ENCODE data around the gene TLR9.

The TLR9 gene

GRCh38 chr3:52230461-52230860, 5.0 kb upstream of the TLR9 start:
- H3K4me1 ChIP-seq (ENCODE audit: insufficient read depth, insufficient read length): peaks cover 4% of the 10 kb centered on the region
- H3K36me3 ChIP-seq (ENCODE audit: insufficient read depth, insufficient read length, low read length): peaks cover 59% of the 10 kb centered on the region
- DNase-seq (ENCODE audit: low read depth, low spot score): no peak
- no peak overlapping the region for H3K4me3 ChIP-seq (ENCODE audit: insufficient read length, low read depth)
- TF ChIP-seq ZNF274 (IDR thresholded peaks at IDR 0.05; ENCODE audit: low read depth, low read length): no peak
- TF ChIP-seq SUZ12 (IDR thresholded peaks at IDR 0.05; ENCODE audit: extremely low read depth, insufficient read depth, insufficient read length): no peak
- no peak for TF ChIP-seq YY1 (IDR thresholded peaks at IDR 0.05; ENCODE audit: insufficient read depth, insufficient read length)
- H3K27me3 ChIP-seq (ENCODE audit: insufficient read depth, insufficient read length): no peaks in the 10 kb centered on the region
- H3K9ac ChIP-seq (ENCODE audit: insufficient read length, low read depth): no peak overlapping the region
- H3K9me3 ChIP-seq (ENCODE audit: insufficient read depth, low read length): no peaks in the 10 kb centered on the region

DNA sequence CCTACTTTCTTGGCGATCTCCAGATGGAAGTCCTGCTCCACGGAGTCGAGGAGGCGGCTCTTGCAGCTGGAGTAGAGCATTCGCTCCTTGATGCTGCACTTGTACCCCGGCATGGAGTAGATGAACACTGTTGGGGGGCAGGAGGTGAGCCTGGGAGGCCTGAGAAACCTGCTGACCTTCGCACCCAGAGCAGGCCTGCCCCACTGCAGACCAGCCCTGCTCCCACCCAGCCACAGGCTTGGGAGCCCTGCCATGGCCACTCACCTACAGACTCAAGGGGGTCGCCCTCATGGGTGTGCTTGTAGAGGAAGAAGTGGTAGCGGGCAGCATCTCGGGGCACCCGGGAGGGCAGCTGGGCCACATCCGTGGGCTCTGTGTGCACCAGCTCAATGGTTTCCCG, 4.2 kb upstream of the TLR9 start:
- Histone ChIP-seq H3K9ac (ENCODE audit: insufficient read length, low read depth) (no peak overlapping the region), H3K4me3 (ENCODE audit: insufficient read length, low read depth) (no peak overlapping the region), H3K27me3 (ENCODE audit: insufficient read depth, insufficient read length) (no peaks in the 10 kb centered on the region), H3K36me3 (ENCODE audit: insufficient read depth, insufficient read length, low read length) (peaks cover 54% of the 10 kb centered on the region), H3K9me3 (ENCODE audit: insufficient read depth, low read length) (no peaks in the 10 kb centered on the region), H3K4me1 (ENCODE audit: insufficient read depth, insufficient read length) (peaks cover 6% of the 10 kb centered on the region)
- TF ChIP-seq SUZ12 (IDR thresholded peaks at IDR 0.05; ENCODE audit: extremely low read depth, insufficient read depth, insufficient read length): no peak
- TF ChIP-seq YY1 (IDR thresholded peaks at IDR 0.05; ENCODE audit: insufficient read depth, insufficient read length): no peak
- no peak for TF ChIP-seq ZNF274 (IDR thresholded peaks at IDR 0.05; ENCODE audit: low read depth, low read length)
- no peak for DNase-seq (ENCODE audit: low read depth, low spot score)

DNA sequence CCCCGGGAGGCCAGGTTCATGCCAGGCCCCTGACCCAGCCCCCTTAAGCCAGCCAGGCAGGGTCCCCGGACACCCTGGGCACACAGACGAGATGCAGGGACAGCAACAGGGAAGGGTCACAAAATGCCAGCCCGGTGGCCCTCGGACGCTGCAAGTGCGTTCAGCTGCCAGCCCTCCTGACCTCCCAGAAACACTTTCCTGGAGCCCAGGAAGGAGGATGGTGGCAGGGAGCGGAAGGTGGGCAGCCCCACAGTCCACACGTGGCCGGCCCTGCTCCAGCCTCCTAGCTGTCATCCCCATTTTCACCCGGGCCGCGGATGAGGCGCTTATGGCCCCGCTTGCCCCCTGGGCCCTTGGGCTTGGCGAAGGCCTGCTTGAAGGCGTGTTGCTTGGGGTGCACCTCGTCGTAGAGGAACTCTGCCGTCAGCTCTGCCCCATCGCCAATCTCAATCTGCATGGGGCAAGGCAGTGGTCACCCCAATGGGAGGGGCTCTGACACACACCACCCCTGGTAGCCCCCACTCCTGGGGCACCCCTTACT, 3.4 kb upstream of the TLR9 start:
- Histone ChIP-seq H3K4me1 (ENCODE audit: insufficient read depth, insufficient read length) (peaks cover 6% of the 10 kb centered on the region), H3K4me3 (ENCODE audit: insufficient read length, low read depth) (no peak overlapping the region), H3K36me3 (ENCODE audit: insufficient read depth, insufficient read length, low read length) (peaks cover 45% of the 10 kb centered on the region), H3K9me3 (ENCODE audit: insufficient read depth, low read length) (no peaks in the 10 kb centered on the region), H3K9ac (ENCODE audit: insufficient read length, low read depth) (no peak overlapping the region), H3K27me3 (ENCODE audit: insufficient read depth, insufficient read length) (no peaks in the 10 kb centered on the region)
- DNase-seq (ENCODE audit: low read depth, low spot score): no peak
- no peak for TF ChIP-seq SUZ12 (IDR thresholded peaks at IDR 0.05; ENCODE audit: extremely low read depth, insufficient read depth, insufficient read length)
- no peak for TF ChIP-seq ZNF274 (IDR thresholded peaks at IDR 0.05; ENCODE audit: low read depth, low read length)
- TF ChIP-seq YY1 (IDR thresholded peaks at IDR 0.05; ENCODE audit: insufficient read depth, insufficient read length): no peak

- no peak for TF ChIP-seq ZNF274 (IDR thresholded peaks at IDR 0.05; ENCODE audit: low read depth, low read length)
- no peak for TF ChIP-seq YY1 (IDR thresholded peaks at IDR 0.05; ENCODE audit: insufficient read depth, insufficient read length)
- TF ChIP-seq SUZ12 (IDR thresholded peaks at IDR 0.05; ENCODE audit: extremely low read depth, insufficient read depth, insufficient read length): no peak
- Histone ChIP-seq H3K36me3 (ENCODE audit: insufficient read depth, insufficient read length, low read length) (peaks cover 45% of the 10 kb centered on the region), H3K9me3 (ENCODE audit: insufficient read depth, low read length) (no peaks in the 10 kb centered on the region), H3K4me1 (ENCODE audit: insufficient read depth, insufficient read length) (peaks cover 6% of the 10 kb centered on the region), H3K9ac (ENCODE audit: insufficient read length, low read depth) (no peak overlapping the region), H3K4me3 (ENCODE audit: insufficient read length, low read depth) (no peak overlapping the region), H3K27me3 (ENCODE audit: insufficient read depth, insufficient read length) (no peaks in the 10 kb centered on the region)
- DNase-seq (ENCODE audit: low read depth, low spot score): no peak
Observed at GRCh38 chr3:52228266-52228665, 2.8 kb upstream of the TLR9 start.

DNA sequence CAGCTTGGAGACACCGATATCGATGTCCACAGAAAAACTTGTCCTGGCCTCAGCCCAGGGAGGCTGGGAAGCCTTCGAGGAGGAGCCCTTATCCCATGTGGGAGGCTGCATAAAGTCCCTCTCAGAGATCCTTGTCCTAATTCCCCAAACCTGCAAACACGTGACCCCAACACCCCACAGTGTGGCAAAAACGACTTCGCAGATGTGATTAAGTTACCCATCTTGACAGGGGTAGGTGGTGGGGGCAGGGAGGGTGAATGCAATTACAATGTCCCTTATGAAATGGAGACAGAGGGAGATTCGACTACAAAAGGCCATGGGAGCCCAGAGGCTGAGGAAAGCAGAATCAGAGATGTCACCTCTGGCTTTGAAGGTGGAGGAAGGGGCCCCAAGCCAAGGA, 2.3 kb upstream of the TLR9 start:
- Histone ChIP-seq H3K4me1 (ENCODE audit: insufficient read depth, insufficient read length) (peaks cover 6% of the 10 kb centered on the region), H3K4me3 (ENCODE audit: insufficient read length, low read depth) (no peak overlapping the region), H3K9ac (ENCODE audit: insufficient read length, low read depth) (no peak overlapping the region), H3K9me3 (ENCODE audit: insufficient read depth, low read length) (no peaks in the 10 kb centered on the region), H3K27me3 (ENCODE audit: insufficient read depth, insufficient read length) (no peaks in the 10 kb centered on the region), H3K36me3 (ENCODE audit: insufficient read depth, insufficient read length, low read length) (peaks cover 45% of the 10 kb centered on the region)
- DNase-seq (ENCODE audit: low read depth, low spot score): no peak
- no peak for TF ChIP-seq YY1 (IDR thresholded peaks at IDR 0.05; ENCODE audit: insufficient read depth, insufficient read length)
- TF ChIP-seq ZNF274 (IDR thresholded peaks at IDR 0.05; ENCODE audit: low read depth, low read length): no peak
- no peak for TF ChIP-seq SUZ12 (IDR thresholded peaks at IDR 0.05; ENCODE audit: extremely low read depth, insufficient read depth, insufficient read length)

- Histone ChIP-seq H3K27me3 (ENCODE audit: insufficient read depth, insufficient read length) (no peaks in the 10 kb centered on the region), H3K9me3 (ENCODE audit: insufficient read depth, low read length) (no peaks in the 10 kb centered on the region), H3K9ac (ENCODE audit: insufficient read length, low read depth) (no peak overlapping the region), H3K4me1 (ENCODE audit: insufficient read depth, insufficient read length) (peaks cover 6% of the 10 kb centered on the region), H3K4me3 (ENCODE audit: insufficient read length, low read depth) (no peak overlapping the region), H3K36me3 (ENCODE audit: insufficient read depth, insufficient read length, low read length) (peaks cover 42% of the 10 kb centered on the region)
- DNase-seq (ENCODE audit: low read depth, low spot score): no peak
- no peak for TF ChIP-seq SUZ12 (IDR thresholded peaks at IDR 0.05; ENCODE audit: extremely low read depth, insufficient read depth, insufficient read length)
- TF ChIP-seq ZNF274 (IDR thresholded peaks at IDR 0.05; ENCODE audit: low read depth, low read length): no peak
- TF ChIP-seq YY1 (IDR thresholded peaks at IDR 0.05; ENCODE audit: insufficient read depth, insufficient read length): no peak
Observed at GRCh38 chr3:52227117-52227516, 1.7 kb upstream of the TLR9 start.

GRCh38 chr3:52226229-52226817, 878 bp upstream of the TLR9 start:
- no peak for DNase-seq (ENCODE audit: low read depth, low spot score)
- peaks cover 6% of the 10 kb centered on the region for H3K4me1 ChIP-seq (ENCODE audit: insufficient read depth, insufficient read length)

More at GRCh38 chr3:52226229-52226817, 878 bp upstream of the TLR9 start:
- Histone ChIP-seq H3K9ac (ENCODE audit: insufficient read length, low read depth) (no peak overlapping the region), H3K36me3 (ENCODE audit: insufficient read depth, insufficient read length, low read length) (peaks cover 35% of the 10 kb centered on the region), H3K4me3 (ENCODE audit: insufficient read length, low read depth) (no peak overlapping the region), H3K9me3 (ENCODE audit: insufficient read depth, low read length) (no peaks in the 10 kb centered on the region), H3K27me3 (ENCODE audit: insufficient read depth, insufficient read length) (no peaks in the 10 kb centered on the region)
- TF ChIP-seq YY1 (IDR thresholded peaks at IDR 0.05; ENCODE audit: insufficient read depth, insufficient read length) (no peak), SUZ12 (IDR thresholded peaks at IDR 0.05; ENCODE audit: extremely low read depth, insufficient read depth, insufficient read length) (no peak), ZNF274 (IDR thresholded peaks at IDR 0.05; ENCODE audit: low read depth, low read length) (no peak)

All from NT2/D1 (cell line).